GM12878 (cell line): Measurements from ENCODE around the gene NLRC3. TPM values are rescaled to one million over a fixed set of nuclear protein-coding genes. Genes with fewer than 3 reads are reported as not detected.
A peak's percentile ranks its signal among the peaks of the same experiment; 100 is the strongest.

ENCODE experiments used
- ATAC-seq: fragments of 200-7000 bp; cut with Tn5 transposase; 3 replicates; pipeline ENCODE4 v1.9.1; 2020; ENCODE audit warnings: mild to moderate bottlenecking, moderate library complexity
- BruUV-seq: library from RNA; stranded (reverse); fragments of 400-500 nt; replicated peaks from 2 replicates; lab custom pipeline; 2021; lab: Mats Ljungman, UMichigan
- CTCF ChIA-PET: fragments of 300-600 bp; sonication (Branson Sonifier 250); formaldehyde crosslinking; extraction: SDS; loops from one replicate; lab custom pipeline; 2021; ENCODE audit warnings: inconsistent platforms; lab: Yijun Ruan, JAX
- POLR2A ChIA-PET: fragments of 350-600 bp; formaldehyde crosslinking; extraction: SDS; loops from one replicate; lab custom pipeline; 2021; ENCODE audit warnings: inconsistent platforms; lab: Charles Lee
- RAD21 ChIA-PET: fragments of 300-600 bp; sonication (Branson Sonifier 250); formaldehyde crosslinking; loops from one replicate; lab custom pipeline; 2023; ENCODE audit warnings: antibody characterized with exemption; ENCODE audit not compliant: unreplicated experiment; lab: Charles Lee
- SMC1A ChIA-PET: fragments of 300-600 bp; sonication (Branson Sonifier 250); formaldehyde crosslinking; loops from one replicate; lab custom pipeline; 2023; ENCODE audit not compliant: unreplicated experiment, uncharacterized antibody; lab: Charles Lee
- DNase-seq: peaks from one replicate; pipeline ENCODE4 v3.0.0-alpha.2; 2011; ENCODE audit warnings: low read depth, low spot score
- FAIRE-seq: peaks from 3 replicates; lab custom pipeline; 2011; peaks lifted over from hg19 to GRCh38; lab: Jason Lieb, UNC
- H2AFZ ChIP-seq: 2 replicates; pipeline ENCODE4 v1.6.0; 2011; ENCODE audit warnings: low read depth, low read length, control low read depth; ENCODE audit not compliant: control insufficient read depth
- H3K27ac ChIP-seq: 2 replicates; pipeline ENCODE4 v1.5.1; 2011; ENCODE audit warnings: control low read depth; ENCODE audit not compliant: control insufficient read depth, insufficient read depth
- H3K27me3 ChIP-seq, 2 experiments: replicated peaks in 1 of 2; 2 replicates each; pipeline versions ENCODE4 v1.6.0 to v1.6.1; 2011; ENCODE audit warnings: low read length in 1 of 2; ENCODE audit not compliant: control insufficient read depth in 2 of 2, insufficient read depth in 2 of 2
- H3K36me3 ChIP-seq, 2 experiments: 2 replicates each; pipeline ENCODE4 v1.5.1; 2011; ENCODE audit warnings: low read length in 1 of 2; ENCODE audit not compliant: control insufficient read depth in 2 of 2, insufficient read depth in 2 of 2
- H3K4me1 ChIP-seq: 2 replicates; pipeline ENCODE4 v1.6.1; 2011; ENCODE audit warnings: mild to moderate bottlenecking, low read length, moderate library complexity, mixed read lengths; ENCODE audit not compliant: control insufficient read depth, insufficient read depth
- H3K4me2 ChIP-seq: 2 replicates; pipeline ENCODE4 v1.6.0; 2011; ENCODE audit warnings: control low read depth; ENCODE audit not compliant: control insufficient read depth, insufficient read depth
- H3K4me3 ChIP-seq: fragments of 200-600 bp; sonication (generic); 2 replicates; pipeline ENCODE4 v1.5.1; 2016
- H3K79me2 ChIP-seq: 2 replicates; pipeline ENCODE4 v1.6.0; 2011; ENCODE audit warnings: low read length; ENCODE audit not compliant: control insufficient read depth, insufficient read depth
- H3K9ac ChIP-seq: 2 replicates; pipeline ENCODE4 v1.8.0; 2011; ENCODE audit warnings: low read length, control low read depth, mixed read lengths; ENCODE audit not compliant: control insufficient read depth, insufficient read depth
- H3K9me3 ChIP-seq: replicated peaks from 3 replicates; pipeline ENCODE4 v1.5.1; 2011; ENCODE audit warnings: mild to moderate bottlenecking, low read length; ENCODE audit not compliant: control insufficient read depth, insufficient read depth
- H4K20me1 ChIP-seq: 2 replicates; pipeline ENCODE4 v1.6.0; 2011; ENCODE audit not compliant: control insufficient read depth, insufficient read depth
- CHD2 ChIP-seq: IDR thresholded peaks from 2 replicates; pipeline ENCODE4 v1.6.1; 2011; ENCODE audit warnings: low read depth, low read length, improper control_type of control experiment, borderline replicate concordance
- GATAD2B ChIP-seq: fragments of 450-650 bp; conservative IDR thresholded peaks from 2 replicates; pipeline ENCODE4 v1.6.1; 2017; ENCODE audit warnings: low read depth, mild to moderate bottlenecking, moderate library complexity
- NR2F1 ChIP-seq: fragments of 450-650 bp; conservative IDR thresholded peaks from 2 replicates; pipeline ENCODE4 v1.6.1; 2017; ENCODE audit warnings: mild to moderate bottlenecking
- RAD21 ChIP-seq: IDR thresholded peaks from 2 replicates; pipeline ENCODE4 v1.6.1; 2011; ENCODE audit warnings: mild to moderate bottlenecking, low read depth, low read length, moderate library complexity; ENCODE audit not compliant: insufficient read depth
- RUNX3 ChIP-seq: IDR thresholded peaks from 2 replicates; pipeline ENCODE4 v1.6.1; 2012; ENCODE audit warnings: low read length, inconsistent platforms
- WGBS: methylation state at CpG from one replicate; pipeline ENCODE4 v1.1.6; 2016; ENCODE audit warnings: low lambda C conversion rate; ENCODE audit not compliant: insufficient replicate concordance, insufficient coverage; ENCODE audit errors: missing lambda C conversion rate; 5-methylcytosine and 5-hydroxymethylcytosine counted together
- in situ Hi-C: fragments of 300-500 bp; cut with MboI; formaldehyde crosslinking; loops from 9 replicates; pipeline ENCODE4 v1.14.3; 2018; ENCODE audit warnings: mixed read lengths
- intact Hi-C: fragments of 100-400 bp; cut with micrococcal nuclease; formaldehyde crosslinking; loops from one replicate; pipeline ENCODE4 v1.14.2; 2022; ENCODE audit not compliant: unreplicated experiment
- polyA plus RNA-seq, 11 experiments: library from polyadenylated mRNA; depleted of rRNA in 4 of 11; unstranded in 6 of 11; stranded (reverse) in 5 of 11; fragments of >200 nt; fragmentation: Nextera tagmentation in 4 of 11; fragmentation: Illumina TruSeq in 1 of 11; extraction: Ambion mirVana in 4 of 11; extraction: Trizol in 1 of 11; gene quantifications; 1 replicate in 1 of 11; 2 replicates in 10 of 11; pipeline versions ENCODE4 v1.2.1 to v1.2.3, GENCODE V29; 2011 to 2016; ENCODE audit warnings: inconsistent platforms in 2 of 11, missing spikeins in 2 of 11, low read depth in 1 of 11
- total RNA-seq, 4 experiments: library from RNA; depleted of rRNA in 3 of 4; stranded (reverse); fragments of >200 nt in 3 of 4; fragmentation: Illumina TruSeq in 1 of 4; extraction: Trizol in 1 of 4; gene quantifications; 2 replicates each; pipeline versions ENCODE4 v1.2.1 to v1.2.3, GENCODE V29; 2013 to 2021
- TF ChIP-seq, protein P1 (sequence below): IDR thresholded peaks from 2 replicates; pipeline ENCODE4 v1.6.1; 2012; ENCODE audit warnings: low read depth, low read length, improper control_type of control experiment
- TF ChIP-seq, protein P2 (sequence below): fragments of 450-650 bp; IDR thresholded peaks from 2 replicates; pipeline ENCODE4 v1.6.1; 2016; ENCODE audit warnings: mild to moderate bottlenecking
- TF ChIP-seq, protein P3 (sequence below): fragments of 450-650 bp; conservative IDR thresholded peaks from 2 replicates; pipeline ENCODE4 v1.6.1; 2017; ENCODE audit warnings: mild to moderate bottlenecking, moderate library complexity

The NLRC3 gene
- total and polyA plus RNA-seq, 10 of the 15 experiments (the other 5 are each of a cell fraction or from before 2014, with no cell fraction given): 2.2 to 17.8 (median 7.6) TPM

DNA sequence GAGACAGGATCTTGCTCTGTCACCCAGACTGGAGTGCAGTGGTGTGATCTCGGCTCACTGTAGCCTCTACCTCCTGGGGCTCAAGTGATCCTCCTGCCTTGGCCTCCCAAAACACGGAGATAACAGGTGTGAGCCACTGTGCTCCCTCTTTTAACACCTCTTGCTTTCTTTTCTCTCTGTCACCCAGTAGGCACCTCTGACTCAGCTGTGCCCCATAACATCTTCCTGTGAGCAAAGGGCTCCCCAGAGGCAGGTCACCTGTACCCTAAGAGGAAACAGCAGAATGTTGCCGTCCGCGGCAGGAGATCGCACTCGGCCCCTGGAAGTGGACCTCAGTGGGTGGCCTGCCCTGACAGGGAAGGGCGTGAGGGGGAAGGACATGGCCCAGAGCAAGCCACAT is 918 bp upstream of the NLRC3 start:
- ChIA-PET RAD21 (no interaction called here), SMC1A (interaction anchor here (0.8 to 1.6 kb wide), 2 partner anchors 34 to 60 kb away, joined by 3 to 4 read pairs; partner anchors contain the start of gene SLX4), CTCF (no interaction called here), POLR2A (interaction anchor here (0.5 to 1.0 kb wide), 3 partner anchors 29 to 599 kb away, joined by 3 to 4 read pairs (median 3); no protein-coding TSS in a partner anchor)
- no peaks in the 10 kb centered on the region for H3K27me3 ChIP-seq
- peak overlapping the region; percentile 16; the same call in 1 of the 2 replicates for H3K4me3 ChIP-seq
- peak overlapping the region; percentile 64 for H2AFZ ChIP-seq
- DNase-seq (peak; percentile 23), FAIRE-seq (no peak), ATAC-seq (peak; percentile 26)
- WGBS: 7% methylated on average over 8 of the region's 8 CpGs
- in situ Hi-C loops: no loop called here
- no TSS peak for BruUV-seq
- peak overlapping the region; percentile 91 for H3K27ac ChIP-seq
- peaks cover 23% of the 10 kb centered on the region for H3K79me2 ChIP-seq
- intact Hi-C loops: loop anchor here (2.0 kb wide), 1 partner anchor 29 kb away; no protein-coding TSS in a partner anchor
- H3K4me1 ChIP-seq: peaks cover 45% of the 10 kb centered on the region
- H3K36me3 ChIP-seq: 0 out of 4 replicates have a peak, but pooled peaks cover 0 to 2% of the 10 kb centered on the region in 2 experiments
- peak overlapping the region; percentile 97 for H3K4me2 ChIP-seq
- peak overlapping the region; percentile 69 for H3K9ac ChIP-seq
- 0 out of 2 replicates have a peak, but pooled peaks have one; percentile 3 for TF ChIP-seq CHD2
- no peak; the same call in 1 of the 2 replicates for TF ChIP-seq GATAD2B
- H3K9me3 ChIP-seq: no peaks in the 10 kb centered on the region
- H4K20me1 ChIP-seq: no peaks in the 10 kb centered on the region

DNA sequence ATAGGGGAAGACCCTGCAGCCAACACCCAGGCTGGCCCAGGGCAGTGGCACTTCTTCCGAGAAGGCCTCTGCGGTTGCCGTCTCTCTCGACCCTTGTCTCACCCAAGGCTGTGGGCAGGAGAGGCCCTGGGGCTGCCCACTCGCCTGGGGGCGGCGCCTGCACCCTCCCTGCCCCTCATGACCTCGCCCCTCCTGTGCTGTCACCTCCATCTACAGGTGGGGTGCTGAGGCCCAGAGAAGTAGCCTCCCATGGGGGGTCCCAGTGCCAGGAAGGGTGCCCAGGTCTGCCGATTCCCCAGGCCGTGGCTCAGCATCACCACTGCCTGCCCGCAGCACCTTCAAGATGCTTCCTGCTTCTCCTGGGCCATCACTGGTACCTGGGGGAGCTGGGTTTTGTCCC is 992 bp downstream of the NLRC3 start:
- peak overlapping the region; percentile 69 for H3K9ac ChIP-seq
- RAD21 ChIA-PET: no interaction called here
- no peaks in the 10 kb centered on the region for H3K9me3 ChIP-seq
- no peaks in the 10 kb centered on the region for H4K20me1 ChIP-seq
- ATAC-seq (no peak; the same call in 2 of the 3 replicates), FAIRE-seq (no peak), DNase-seq (no peak)
- TF ChIP-seq GATAD2B (peak; percentile 26; the same call in 1 of the 2 replicates), NR2F1 (peak; percentile 31; the same call in 1 of the 2 replicates), RUNX3 (peak; percentile 25; the same call in 1 of the 2 replicates), RAD21 (no peak)
- TF ChIP-seq, protein P1, sequence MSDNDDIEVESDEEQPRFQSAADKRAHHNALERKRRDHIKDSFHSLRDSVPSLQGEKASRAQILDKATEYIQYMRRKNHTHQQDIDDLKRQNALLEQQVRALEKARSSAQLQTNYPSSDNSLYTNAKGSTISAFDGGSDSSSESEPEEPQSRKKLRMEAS: no peak
- TF ChIP-seq, protein P2, sequence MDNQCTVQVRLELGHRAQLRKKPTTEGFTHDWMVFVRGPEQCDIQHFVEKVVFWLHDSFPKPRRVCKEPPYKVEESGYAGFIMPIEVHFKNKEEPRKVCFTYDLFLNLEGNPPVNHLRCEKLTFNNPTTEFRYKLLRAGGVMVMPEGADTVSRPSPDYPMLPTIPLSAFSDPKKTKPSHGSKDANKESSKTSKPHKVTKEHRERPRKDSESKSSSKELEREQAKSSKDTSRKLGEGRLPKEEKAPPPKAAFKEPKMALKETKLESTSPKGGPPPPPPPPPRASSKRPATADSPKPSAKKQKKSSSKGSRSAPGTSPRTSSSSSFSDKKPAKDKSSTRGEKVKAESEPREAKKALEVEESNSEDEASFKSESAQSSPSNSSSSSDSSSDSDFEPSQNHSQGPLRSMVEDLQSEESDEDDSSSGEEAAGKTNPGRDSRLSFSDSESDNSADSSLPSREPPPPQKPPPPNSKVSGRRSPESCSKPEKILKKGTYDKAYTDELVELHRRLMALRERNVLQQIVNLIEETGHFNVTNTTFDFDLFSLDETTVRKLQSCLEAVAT: no peak
- TF ChIP-seq, protein P3, sequence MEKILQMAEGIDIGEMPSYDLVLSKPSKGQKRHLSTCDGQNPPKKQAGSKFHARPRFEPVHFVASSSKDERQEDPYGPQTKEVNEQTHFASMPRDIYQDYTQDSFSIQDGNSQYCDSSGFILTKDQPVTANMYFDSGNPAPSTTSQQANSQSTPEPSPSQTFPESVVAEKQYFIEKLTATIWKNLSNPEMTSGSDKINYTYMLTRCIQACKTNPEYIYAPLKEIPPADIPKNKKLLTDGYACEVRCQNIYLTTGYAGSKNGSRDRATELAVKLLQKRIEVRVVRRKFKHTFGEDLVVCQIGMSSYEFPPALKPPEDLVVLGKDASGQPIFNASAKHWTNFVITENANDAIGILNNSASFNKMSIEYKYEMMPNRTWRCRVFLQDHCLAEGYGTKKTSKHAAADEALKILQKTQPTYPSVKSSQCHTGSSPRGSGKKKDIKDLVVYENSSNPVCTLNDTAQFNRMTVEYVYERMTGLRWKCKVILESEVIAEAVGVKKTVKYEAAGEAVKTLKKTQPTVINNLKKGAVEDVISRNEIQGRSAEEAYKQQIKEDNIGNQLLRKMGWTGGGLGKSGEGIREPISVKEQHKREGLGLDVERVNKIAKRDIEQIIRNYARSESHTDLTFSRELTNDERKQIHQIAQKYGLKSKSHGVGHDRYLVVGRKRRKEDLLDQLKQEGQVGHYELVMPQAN: no peak
- intact Hi-C loops (no loop called here), in situ Hi-C loops (no loop called here)
- WGBS: 1% methylated on average over 11 of the region's 11 CpGs
- peaks cover 45% of the 10 kb centered on the region for H3K4me1 ChIP-seq
- peak overlapping the region; percentile 47 for H2AFZ ChIP-seq
- peak overlapping the region; percentile 82 for H3K4me3 ChIP-seq
- peak overlapping the region; percentile 91 for H3K27ac ChIP-seq
- SMC1A ChIA-PET: interaction anchor here (0.8 to 1.1 kb wide), 2 partner anchors 13 to 46 kb away, joined by 3 read pairs; no protein-coding TSS in a partner anchor
- BruUV-seq: no TSS peak
- POLR2A ChIA-PET: interaction anchor here (1.2 kb wide), 1 partner anchor 36 kb away, joined by 3 read pairs; the partner anchor contains the start of gene SLX4
- H3K36me3 ChIP-seq: 0 out of 4 replicates have a peak, but pooled peaks cover 0 to 2% of the 10 kb centered on the region in 2 experiments
- H3K27me3 ChIP-seq: no peaks in the 10 kb centered on the region
- peak overlapping the region; percentile 99 for H3K4me2 ChIP-seq
- CTCF ChIA-PET: interaction anchor here (0.7 to 0.9 kb wide), 2 partner anchors 8 to 36 kb away, joined by 3 read pairs; no protein-coding TSS in a partner anchor
- peaks cover 23% of the 10 kb centered on the region for H3K79me2 ChIP-seq
